GM12891 (cell line): ENCODE data around the gene MIPEP.

Experiments used
- PAX5 ChIP-seq: IDR thresholded peaks from 2 replicates; pipeline ENCODE4 v1.6.1; 2011; ENCODE audit warnings: low read length, moderate library complexity, mild to moderate bottlenecking; ENCODE audit not compliant: insufficient read depth, severe bottlenecking
- POLR2A ChIP-seq: IDR thresholded peaks from 2 replicates; pipeline ENCODE4 v1.6.1; 2011; ENCODE audit warnings: low read depth, low read length, control low read depth
- POLR2AphosphoS5 ChIP-seq: IDR thresholded peaks from 2 replicates; pipeline ENCODE4 v1.6.1; 2011; ENCODE audit warnings: low read depth, low read length, control low read depth
- POU2F2 ChIP-seq: IDR thresholded peaks from 2 replicates; pipeline ENCODE4 v1.6.1; 2011; ENCODE audit warnings: low read depth, mild to moderate bottlenecking, control low read depth, low read length, moderate library complexity
- SPI1 ChIP-seq: IDR thresholded peaks from 2 replicates; pipeline ENCODE4 v1.6.1; 2011; ENCODE audit warnings: low read depth, low read length, control low read depth
- TAF1 ChIP-seq: IDR thresholded peaks from 2 replicates; pipeline ENCODE4 v1.6.1; 2011; ENCODE audit warnings: low read depth, low read length, control low read depth

- TF ChIP-seq POLR2AphosphoS5, result no peak
- TF ChIP-seq POLR2A, result no peak
- no peak for TF ChIP-seq TAF1
- TF ChIP-seq SPI1, result no peak
- TF ChIP-seq POU2F2, result no peak
- no peak for TF ChIP-seq PAX5
Observed at GRCh38 chr13:23753458-23753857, 135.7 kb downstream of the MIPEP start.
